ENCODE measurements around the gene CDHR3.
A peak's percentile ranks its signal among the peaks of the same experiment; 100 is the strongest.

CDHR3 gene

DNA sequence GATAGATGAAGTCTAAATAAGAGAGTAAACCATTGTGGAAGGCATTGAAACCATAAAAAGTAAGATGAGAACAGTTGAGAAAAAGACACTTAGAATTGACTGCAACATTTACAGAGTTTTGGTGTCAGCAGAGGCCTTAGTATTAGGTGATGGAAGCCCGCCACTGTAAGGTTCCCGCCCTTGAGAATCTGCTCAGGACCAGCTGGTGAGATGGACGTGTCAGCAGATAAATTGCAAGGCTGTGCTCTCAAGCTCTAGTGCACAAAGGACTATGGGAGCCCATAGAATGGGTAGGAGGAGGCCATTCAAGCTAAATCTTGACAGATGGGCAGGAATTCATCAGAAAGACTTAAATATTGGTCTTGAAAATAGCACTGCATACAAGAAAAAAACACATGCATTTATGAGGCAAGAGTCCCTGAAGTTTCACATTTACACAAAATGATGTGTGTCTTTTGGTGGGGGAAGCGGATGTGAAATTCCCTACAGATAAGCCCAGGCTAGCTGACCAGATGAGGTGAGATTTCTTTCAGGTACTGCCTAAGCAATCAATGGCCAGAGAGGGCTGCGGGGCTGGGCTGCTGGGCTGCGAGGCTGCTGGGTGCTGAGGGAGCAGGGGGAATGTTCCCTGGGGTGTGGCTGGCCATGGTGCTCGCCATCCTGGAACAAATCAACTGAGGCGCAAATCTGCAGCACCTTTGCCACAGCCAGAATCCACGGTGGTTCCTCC lies 106.6 kb downstream of the CDHR3 start:
- DNase-seq: no peak

DNA sequence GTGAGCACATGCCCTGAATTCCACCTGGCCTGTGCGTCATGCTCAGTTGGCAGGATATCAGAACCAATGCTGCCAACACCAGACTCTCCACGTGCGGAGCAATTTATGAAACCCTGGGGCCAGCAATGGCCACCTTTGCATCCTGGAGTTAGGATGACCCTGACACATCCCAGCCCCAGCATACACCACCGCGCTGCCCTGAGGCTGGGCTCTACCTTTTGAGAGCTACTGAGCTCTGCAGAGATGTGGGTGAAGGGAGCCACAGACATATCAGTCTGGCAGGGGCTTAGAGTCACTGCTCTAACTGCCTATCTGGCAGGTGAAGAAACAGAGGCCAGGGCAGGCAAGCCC lies 107.1 kb downstream of the CDHR3 start:
- DNase-seq: no peak

DNA sequence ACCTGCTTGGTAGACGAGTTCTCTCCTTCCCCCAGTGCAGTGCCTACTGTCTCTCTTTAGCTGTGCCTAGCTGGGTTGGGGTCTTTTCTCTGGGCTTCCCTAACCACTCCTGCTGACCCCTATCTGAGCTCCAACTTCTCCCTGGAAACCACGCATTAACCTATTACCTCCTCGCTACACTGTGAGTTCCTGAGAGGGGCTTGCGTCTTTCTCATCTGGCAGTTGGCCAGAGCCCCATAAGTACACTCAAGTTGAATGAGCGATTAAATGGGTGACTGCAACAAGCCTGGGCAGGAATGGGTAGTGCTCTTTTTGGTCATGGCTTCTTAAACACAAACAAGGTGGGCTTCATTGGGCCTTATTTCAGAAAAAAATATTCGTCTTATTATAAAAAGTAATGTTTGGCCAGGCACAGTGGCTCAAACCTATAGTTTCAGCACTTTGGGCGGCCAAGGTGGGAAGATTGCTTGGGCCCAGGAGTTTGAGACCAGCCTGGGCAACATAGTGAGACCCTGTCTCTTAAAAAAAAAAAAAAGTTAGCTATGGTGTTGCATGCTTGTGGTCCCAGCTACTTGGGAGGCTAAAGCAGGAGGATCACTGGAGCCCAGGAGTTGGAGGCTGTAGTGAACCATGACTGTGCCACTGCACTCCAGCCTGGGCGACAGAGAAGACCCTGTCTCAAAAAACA lies 107.6 kb downstream of the CDHR3 start:
- DNase-seq: no peak

DNA sequence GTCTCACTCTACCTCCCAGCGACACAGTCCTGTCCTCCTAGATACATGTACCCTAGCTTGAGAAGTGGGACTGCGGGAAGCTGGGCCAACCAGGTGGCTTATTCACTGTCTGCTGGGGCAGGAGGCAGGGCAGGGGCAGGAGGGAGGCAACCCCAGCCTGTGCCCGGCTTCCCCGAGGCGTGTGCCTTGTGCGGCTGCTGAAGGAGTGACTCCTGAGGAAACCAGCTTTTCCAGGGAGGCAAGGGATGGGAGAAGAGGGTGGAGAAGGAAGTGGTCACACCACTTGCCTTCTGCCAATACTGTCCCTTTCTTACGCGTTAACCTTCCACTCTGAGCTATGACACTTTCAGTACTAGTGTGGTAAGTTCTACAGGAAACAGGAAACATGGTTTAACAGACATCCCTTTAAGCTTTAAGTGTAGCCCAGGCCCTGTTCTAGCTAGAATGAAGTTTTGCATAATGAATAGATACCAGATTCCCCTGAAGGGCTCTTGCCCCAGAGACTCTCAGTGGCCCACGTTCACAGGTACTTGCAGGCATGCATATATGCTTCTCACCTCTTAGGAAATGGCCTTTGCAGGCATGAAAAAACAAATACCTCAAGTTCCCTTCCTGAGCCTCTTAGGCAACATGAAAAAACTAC lies 108.4 kb downstream of the CDHR3 start:
- peak; percentile 71 for DNase-seq

DNA sequence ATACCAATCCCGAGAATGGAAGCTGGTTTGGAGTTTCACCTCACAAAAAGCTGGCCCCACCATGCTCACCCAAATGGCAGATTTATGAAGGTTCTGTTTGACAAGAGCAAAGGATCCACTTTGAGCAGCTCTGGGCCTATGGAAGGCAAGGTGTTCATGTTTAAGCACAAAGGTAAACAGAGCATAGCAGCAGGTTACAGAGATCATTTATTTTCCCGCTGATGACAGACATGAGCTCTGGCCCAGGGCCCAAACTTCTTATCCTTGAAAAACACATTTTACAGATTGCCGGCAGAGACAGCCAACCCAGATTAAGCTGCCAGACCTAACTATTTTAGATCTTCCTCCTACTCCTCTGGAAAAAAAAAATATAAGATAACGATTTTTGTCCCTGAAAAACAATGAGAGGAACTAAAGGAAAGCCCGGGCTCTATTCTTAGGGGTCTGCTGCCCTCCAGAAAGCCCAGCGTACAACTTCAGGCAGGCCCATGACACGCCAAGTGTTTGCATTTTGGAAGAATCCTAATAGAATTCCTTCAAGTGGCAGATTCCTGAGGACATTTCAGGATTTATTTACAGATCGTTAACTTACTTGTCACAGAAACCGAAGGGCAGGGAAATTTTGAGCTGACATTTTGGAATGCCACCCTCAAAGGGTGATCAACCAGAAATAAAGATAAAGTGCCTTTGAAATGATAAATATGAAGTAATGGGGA lies 109.1 kb downstream of the CDHR3 start:
- DNase-seq: no peak

DNA sequence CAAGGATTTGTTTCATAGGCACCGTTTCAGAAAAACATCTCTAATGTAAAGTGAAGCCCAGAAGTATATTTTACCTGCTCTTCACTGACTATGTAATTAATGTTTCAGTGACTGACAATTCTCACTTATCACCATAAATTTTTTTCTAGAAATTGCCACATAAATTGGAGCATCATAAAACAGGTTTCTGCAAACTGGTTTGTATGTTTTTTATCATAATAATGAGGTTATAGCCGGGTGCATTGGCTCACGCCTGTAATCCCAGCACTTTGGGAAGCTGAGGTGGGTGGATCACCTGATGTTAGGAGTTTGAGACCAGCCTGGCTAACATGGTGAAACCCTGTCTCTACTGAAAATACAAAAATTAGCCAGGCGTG lies 109.6 kb downstream of the CDHR3 start:
- DNase-seq: no peak

DNA sequence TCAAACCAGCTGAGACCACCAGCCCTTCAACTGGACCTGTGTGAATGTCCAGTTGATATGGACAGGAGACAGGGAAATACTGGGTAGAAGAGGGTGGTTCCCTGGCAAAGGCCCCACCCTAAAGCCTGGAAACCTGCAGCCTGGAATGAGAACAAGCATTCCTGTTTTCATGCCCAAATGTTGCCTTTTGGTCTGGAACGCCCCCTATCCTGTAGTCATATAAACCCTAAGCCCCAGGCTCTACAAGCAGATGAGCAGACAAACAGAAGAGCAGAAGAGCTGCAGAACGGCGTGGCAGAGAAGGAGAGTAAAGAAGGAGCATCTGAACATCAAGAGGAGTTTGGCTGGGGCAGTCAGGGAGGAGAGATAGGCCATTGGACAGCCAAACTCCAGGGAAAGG lies 110.6 kb downstream of the CDHR3 start:
- DNase-seq: no peak

DNA sequence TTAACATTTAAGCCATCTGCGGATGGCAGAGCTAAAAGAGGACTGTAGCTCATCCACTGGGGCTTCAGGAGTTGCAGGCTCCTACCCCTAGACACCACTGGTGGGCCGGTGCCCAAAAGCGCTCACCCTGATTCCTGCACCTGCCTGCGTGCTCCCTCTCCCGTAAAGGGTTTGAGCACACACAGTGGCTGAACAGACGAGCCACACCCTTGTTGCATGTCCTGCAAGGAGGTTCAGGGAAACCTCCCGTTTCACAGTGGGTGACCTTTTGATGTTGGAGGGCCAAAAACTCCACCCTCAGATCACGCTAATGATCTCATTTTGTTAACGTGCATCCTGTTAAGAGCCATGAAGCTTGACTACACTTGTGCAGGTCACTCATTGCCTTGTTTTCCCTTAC lies 111.2 kb downstream of the CDHR3 start:
- DNase-seq: no peak

DNA sequence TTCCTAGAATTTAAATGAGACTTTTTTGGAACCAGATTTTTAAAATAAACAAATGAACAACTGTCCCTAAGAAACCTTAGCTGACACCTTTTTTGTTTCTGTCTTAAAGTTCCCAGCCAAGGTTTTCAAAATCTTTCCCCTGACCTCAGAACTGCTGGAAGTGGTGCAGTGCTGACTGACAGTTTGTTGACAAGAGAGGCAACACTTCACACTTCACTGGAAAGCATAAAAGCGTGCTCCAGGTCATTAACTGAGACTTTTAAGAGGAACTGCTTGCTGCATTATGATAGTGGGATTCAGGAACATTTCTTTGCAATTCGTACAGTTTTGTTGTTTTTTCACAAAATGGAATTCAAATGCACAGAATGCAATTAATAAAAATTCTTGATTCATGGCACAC lies 112.9 kb downstream of the CDHR3 start:
- no peak for DNase-seq

DNA sequence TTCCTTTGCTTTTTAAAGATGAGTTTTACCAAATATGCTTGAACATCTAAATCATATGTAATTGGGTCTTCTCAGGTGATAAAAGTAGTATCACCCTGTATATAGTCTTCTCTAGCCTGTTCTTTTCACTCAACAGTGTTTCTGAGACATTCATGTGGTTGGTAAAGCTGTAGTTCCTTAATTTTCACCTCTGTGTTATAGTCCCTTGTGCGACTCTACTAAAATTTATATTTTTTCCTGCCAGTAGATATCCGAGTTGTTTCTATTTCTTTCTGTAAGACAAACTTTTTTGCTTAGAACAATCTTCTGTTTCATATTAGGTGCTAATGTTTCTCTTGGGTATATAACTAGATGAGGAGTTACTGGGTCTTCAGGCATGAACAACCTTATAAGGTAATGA lies 113.5 kb downstream of the CDHR3 start:
- no peak for DNase-seq

DNA sequence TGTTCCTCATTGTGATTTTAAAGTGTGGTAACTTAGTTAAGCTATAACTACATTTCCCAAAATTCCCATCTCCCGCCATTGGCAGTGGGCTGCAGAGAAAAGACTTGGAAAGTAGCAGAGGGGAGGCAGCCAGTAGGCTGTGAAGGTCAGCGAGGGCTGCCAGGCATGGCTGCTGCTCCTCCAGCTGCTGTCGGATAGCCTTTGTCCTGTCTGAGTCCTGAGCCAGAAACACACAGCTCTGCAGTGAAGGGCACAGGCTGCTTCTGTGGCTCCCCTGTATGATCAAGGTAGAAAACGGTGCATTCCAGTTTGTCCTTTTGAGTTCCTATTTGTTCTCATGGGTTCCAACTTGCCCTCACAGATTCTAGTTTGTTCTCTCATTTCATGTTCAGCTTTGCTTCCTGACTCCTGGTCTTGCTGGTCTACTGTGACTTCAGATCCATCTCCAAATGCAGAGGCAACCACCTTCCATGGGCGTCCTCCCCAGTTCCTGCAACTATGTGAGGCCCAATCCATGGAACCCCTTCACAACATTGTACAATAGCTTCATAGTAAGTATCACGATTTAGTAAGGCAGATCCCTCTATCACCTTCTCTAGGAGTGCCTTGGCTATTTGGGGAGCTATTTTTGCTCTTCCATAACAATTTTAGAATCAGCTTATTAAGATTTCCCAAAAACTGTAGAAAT lies 117.4 kb downstream of the CDHR3 start:
- no peak for DNase-seq

DNA sequence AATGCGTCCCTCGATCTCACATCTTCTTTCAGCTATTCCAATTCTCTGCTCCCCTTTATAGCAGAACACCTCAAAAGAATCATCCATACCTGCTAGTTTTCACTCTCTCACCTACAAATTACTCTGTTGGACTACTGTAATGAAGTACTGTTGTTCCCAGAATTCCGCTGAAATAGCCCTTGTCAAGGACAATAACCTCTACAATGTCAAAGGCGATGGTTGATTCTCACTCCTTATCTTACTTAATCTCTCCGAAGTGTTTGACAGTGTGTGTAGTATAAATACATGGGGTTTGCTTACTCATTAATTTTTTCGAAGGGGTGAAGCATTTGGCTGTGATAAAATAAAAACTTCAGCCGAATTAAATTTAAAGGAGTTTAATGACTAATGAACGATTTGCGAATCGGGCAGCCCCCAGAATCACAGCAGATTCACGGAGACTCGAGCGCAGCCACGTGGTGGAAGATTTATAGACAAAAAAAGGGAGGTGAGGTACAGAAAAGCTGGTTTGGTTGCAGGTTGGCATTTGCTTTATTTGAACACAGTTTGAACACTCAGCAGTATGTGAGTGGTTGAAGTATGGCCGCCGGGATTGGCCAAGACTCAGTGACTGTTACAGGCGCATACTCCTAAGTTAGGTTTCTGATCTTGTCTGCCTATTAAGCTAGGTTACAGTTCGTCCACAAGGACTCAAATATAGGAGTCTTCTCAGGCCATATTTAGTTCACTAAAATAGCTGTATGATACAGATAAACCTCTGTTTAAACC lies 119.2 kb downstream of the CDHR3 start:
- no peak for DNase-seq

Data from CD4-positive, alpha-beta T cell treated with Interleukin-17A for 1 hour (primary cell).